SKM-1 treated with dmso at 0.1 percent for 144 hours (cell line): ENCODE measurements around the gene KRTAP11-1.

Experiments used
- DNase-seq: peaks from one replicate; lab custom pipeline; 2025; ENCODE audit not compliant: unreplicated experiment; lab: John Stamatoyannopoulos, UW

The KRTAP11-1 gene, protein sequence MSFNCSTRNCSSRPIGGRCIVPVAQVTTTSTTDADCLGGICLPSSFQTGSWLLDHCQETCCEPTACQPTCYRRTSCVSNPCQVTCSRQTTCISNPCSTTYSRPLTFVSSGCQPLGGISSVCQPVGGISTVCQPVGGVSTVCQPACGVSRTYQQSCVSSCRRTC

DNA sequence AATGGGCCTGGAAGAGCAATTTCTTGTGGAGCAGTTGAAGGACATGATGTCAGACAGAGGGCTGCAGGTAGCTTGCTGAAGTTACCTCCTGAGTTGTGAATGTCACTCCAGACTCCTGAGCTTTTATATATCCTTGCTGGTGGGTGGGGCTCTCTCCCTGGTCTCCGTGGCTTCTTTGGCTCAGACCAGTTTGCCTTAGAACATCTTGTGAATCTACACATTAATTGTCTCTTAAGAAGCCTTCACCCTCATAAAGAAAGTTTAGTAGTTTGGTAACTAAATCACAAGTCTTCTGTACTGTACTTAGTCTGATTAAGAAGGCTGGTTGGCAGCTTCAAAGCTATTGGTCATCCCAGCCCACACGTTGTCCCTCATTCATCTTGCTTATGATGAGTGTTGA, at the start of gene KRTAP11-1:
Gene KRTAP11-1, minus strand, starts transcription at position 101 of the 400 bp plus-strand sequence. Its CDS starts 56 bp downstream, at position 45.
- no peak for DNase-seq

DNA sequence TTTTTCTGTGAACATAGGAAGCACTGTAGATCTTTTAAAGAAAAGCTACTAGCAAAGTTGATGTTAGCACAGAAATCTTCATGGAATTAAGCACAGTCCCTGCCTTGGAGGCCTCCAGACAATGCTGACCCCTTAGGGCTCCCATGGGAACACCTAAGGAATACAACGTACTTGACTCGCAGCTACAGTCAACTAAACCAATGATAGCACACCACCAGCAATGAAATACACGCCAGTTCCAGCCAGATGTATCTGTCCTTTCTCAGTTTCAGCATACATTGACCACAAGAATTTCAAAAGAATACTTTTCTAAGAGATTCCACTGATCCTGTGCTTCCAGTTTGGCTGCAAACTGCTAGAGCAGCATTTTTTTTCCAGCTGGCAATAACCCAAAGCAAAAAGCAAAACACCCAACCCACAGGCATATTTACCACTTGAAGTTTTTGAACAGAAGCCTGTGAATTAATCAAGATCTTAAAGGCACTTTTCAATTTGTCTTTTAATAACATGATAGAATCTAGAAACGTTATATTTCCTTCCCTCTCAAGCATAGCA, 42.8 kb upstream of the KRTAP11-1 start:
- DNase-seq: no peak

DNA sequence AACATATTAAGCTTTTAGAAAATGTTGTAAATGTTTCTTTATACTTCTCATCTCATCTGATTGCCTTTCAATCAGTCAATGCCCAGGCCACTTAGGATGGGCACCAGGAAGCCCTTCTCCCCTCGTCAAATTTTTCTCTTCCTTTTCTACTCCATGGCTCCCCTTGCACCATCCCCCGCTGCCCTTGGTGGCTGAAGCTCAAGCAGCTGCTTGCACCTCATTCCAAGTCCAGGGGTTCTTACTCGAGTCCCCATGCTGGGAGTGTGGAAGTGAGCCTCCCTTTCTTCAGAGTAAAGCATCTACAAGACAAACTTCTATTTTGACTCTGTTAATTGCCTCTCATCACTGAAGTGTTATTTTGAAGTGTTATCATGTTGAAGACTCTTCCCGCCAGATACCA, 39.7 kb upstream of the KRTAP11-1 start:
- no peak for DNase-seq

DNA sequence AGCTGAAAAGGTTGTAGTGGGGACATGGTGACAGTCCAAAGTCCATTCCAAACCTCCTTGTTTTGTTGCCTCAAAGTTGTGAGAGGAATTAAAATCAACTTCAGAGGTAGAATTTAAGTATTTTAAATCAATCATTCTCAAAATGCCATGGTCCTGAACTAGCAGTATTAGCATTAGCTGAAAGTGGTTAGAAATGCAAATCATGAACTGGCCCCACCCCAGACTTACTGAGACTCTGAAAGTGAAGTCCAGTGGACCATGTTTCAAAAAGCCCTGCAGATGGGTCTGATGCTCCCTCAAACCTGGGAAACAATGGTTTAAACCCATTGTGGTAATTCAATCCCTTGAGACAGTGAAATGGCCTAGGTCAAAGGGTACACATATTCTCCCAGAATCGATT, 36.2 kb upstream of the KRTAP11-1 start:
- no peak for DNase-seq

DNA sequence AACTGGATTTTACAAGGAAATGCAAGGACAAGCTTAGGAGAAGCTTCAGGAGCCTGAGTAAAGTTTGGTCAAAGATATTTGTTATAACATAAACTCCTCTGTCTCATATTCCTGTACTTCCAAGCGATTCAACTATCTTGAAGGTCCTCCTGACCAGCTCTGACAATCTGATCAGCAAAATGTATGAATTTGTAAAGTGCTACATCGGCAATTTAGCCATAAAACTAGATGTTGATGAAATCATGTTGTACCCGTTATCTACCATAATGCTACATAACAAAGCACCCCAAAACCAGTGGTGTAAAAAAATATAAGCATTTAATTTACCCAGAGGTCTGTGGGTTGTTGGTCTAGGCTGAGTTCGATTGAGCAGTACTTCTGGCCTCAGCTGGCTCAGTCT, 19.5 kb upstream of the KRTAP11-1 start:
- DNase-seq: no peak

DNA sequence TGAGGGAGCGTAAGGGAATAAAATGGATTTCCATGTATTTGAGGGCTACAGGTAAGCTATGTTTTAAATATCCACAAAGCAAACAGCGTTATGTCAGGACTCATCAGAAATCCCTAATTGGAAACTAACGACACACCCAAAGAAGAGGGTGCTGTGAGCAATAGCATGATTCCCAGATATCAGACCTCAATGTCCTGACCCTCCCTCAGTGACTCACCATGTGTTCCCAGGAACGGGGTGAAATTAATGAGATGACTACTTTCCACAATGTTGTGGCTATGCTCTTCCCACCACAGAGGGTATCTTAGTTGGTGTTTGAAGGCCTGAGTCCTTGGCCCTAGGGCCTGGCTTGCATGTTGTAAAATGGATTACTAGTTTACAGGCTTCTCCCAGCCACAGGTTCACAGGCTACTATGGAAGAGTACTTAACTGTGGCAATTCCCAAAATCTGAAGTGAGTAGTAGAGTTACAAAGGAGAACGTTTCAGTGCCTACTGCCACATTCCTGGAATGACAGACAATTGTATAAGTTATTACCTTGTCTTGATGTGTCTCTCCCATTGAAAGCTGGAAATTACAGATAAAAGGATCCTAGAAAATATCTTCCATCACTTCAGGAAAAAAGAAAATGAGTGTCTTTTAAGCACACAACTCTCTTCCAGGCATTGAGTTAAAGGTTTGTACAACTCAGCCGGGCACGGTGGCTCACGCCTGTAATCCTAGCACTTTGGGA, 1.7 kb upstream of the KRTAP11-1 start:
- no peak for DNase-seq

DNA sequence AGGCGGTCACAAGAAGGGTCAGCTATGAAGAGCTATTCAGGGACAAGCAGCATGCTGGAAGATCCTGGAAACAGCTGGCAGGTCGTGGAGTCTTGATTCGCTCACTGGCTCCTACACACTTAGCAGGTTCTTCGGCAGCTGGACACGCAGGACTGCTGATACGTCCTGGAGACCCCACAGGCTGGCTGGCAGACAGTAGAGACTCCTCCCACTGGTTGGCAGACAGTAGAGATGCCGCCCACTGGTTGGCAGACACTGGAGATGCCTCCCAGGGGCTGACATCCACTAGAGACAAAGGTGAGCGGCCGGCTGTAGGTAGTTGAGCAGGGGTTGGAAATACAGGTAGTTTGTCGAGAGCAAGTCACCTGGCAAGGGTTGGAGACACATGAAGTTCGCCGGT, 466 bp downstream of the KRTAP11-1 start:
- no peak for DNase-seq

DNA sequence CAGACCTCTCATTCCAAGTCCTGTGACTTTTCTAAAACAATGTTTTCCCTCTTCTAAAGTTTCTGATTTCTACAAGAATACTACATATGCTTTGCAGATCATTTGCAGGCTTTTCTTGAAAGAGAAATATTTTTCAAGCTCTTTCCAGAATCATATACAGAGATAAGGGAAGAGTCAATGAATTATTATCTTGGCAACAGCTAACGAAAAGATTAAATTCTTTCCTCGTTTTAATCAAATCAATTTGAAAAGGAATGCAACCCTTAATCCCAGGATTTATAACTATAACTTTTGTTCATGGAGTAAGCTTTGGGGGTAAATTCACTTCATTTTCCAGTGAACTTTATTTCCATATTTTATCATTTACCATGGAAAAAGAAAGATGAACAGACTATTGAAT, 6.9 kb downstream of the KRTAP11-1 start:
- no peak for DNase-seq

DNA sequence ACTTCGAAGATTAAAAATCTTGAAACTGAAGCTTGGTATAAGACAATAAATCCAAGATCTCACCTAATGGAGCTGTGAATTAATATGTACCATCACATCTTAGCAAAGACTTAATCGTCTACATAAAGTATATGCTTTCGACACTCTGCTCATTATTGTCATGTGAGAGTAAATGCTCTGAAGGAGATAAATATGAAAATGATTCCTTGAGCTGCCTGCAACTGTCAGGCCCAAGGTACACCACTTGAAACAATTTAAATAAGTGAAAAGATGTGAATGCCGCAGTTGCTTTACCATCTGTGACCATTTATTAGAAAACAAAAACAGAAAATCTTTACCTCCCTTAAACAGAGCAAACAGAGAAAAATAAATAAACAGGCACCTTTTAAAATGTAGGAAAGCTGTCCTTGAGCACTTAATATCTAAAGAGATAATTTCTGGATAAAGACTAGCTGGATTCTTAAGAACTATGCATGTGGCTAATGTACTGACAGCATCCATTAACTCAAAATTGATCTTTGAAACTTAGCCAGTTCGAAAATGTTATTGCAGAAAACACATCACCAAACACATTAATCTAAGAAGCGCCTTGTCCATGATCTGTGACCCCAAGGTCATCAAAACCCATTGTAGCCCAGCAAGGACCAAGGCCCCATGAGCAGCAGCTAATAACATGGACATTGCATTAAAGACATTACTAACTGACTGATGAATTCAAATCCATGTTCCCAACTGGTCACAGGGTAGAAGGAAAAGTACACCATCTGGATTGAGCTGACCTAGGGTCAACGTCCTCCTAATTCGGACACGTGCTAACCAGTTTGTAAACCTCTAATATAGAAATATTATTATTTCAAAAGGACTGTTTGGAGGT, 33.5 kb downstream of the KRTAP11-1 start:
- no peak for DNase-seq

DNA sequence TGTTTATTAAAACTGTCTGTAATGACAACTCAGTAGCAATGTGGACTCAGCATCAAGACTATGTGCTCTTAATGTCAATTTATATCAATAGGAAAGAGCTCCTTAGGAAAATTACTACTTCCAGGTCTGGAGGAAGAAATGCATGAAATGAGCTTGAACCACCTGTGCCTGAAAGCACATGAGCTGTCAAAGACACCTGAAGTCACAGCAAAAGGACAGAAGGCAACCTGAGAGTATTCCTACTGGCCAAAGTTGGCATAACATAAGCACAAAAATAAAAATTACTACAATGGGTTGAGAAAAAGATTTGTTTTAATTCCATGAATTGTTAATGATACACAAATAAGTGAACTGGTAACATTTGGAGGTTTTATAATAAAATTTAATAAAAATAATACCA, 38.4 kb downstream of the KRTAP11-1 start:
- no peak for DNase-seq

DNA sequence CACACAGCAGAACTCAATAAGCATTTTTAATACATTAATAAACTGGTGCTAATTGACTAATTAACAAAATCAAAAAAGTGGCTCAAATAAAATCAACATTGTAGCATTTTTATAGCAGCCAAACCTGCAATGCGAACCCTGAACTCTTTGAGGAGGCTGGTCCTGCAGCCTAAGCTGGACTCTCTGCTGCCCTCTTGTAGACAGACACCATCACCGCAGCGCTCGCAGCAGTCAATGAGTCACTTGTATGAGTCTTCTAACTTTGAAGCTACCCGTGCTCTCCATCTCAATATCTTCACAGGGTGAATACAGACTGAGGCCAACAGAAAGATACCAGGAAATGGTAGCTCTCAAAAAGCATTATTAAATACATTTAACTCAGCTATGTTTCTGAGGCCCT, 42.1 kb downstream of the KRTAP11-1 start:
- DNase-seq: peak; percentile 20

DNA sequence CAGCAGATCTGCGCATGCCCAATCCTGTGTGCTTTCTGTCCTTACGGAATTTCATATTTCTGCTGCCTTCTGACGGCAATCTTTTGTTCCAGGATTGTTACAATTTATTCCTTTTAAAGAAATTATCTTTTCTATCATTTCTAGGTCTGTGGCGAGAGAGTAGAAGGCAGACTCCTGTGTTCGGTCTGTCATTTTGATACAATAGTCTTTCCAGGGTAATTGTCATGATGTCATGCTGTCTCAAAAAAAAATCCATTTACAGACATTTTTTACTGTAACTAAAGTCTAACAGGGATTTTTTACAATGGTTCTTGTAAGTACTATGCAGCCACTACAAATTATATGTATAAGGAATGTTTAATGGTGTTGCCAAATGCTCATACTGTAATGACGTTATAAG, 42.8 kb downstream of the KRTAP11-1 start:
- no peak for DNase-seq

DNA sequence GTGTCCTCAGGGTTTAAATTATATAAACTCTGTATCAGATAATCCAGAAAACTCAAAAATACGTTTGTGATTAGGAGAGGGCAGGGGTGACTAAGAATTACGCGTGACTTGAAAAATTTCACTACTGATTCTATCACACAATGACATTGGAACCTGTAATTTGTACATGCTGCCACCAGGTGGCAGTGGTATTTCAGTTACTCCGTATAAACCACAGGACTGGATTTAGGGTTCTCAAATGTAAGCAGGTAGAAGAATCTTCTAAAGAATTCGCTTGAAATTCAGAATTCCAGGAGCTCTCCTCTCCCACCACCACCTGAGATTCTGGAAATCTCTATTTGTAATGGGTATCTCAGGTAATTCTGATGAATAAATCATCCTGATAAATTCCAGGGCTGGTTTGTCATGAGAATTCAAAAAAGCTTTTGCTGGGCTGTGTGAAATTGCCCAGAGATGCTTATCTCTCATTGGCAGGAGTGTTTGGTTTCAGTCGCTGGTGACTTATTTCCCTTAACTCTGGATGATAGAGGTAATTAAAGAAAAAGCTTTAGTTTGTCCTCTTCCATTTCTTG, 50.1 kb downstream of the KRTAP11-1 start:
- DNase-seq: peak; percentile 25
